NCI-H1417 treated with DMSO at 0.1 percent for 48 hours (cell line): ENCODE measurements around the gene TARBP1.

Experiments
- DNase-seq: peaks from one replicate; lab custom pipeline; 2025; lab: John Stamatoyannopoulos, UW

Gene TARBP1

GRCh38 chr1:234484991-234485739, 6.2 kb upstream of the TARBP1 start:
- DNase-seq: no peak

GRCh38 chr1:234484218-234484617, 5.2 kb upstream of the TARBP1 start:
- DNase-seq: no peak

DNA sequence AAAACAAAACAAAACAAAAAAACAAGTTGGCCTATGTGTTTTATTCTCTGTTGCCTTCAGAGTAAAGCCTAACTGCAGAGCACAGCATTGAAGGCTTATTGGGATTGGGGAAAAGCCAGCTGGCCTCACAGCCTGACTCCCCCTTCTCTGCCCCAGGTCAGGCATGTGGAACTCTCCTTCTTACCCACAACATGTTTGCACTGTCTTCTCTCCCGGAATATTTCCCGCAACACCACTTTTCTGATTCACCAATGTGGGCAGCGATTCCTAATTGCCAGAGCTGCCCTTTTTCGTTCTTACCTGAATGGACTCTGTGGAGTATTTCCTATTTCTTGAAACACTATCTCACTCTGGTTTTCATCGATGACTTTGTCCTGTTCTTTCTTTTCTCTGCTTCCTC, 2.8 kb upstream of the TARBP1 start:
- no peak for DNase-seq

DNA sequence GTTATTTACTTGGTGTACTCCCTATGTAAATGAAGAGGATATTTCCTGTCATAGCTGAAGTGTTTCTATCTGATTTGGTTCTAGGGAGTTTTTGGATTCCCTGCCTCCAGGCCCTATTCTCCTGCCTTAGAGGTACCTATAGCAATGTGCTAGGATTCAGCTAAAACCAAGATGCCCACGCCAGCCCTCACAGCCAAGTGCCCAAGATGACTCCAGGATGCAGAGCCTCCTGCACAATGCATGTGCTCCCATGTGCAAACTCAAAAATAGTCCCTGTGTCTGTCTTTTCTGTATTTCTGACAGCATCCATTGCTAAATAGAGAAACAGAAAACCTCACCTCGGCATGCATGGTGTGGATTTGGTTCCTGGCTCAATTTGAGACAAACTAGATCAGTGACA, 887 bp upstream of the TARBP1 start:
- DNase-seq: no peak

DNA sequence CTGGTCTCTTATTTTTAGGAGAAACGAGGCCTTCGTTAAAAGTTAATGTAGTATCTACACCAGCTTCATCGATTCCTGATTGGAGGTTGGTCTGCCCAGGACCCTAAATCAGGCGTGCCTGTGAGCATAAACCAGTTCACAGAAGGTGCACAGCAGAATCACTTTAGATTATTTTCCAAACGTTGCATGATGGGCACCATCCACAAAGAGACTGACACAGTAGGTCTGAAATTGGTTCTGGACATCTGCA, 256 bp upstream of the TARBP1 start:
- no peak for DNase-seq

DNA sequence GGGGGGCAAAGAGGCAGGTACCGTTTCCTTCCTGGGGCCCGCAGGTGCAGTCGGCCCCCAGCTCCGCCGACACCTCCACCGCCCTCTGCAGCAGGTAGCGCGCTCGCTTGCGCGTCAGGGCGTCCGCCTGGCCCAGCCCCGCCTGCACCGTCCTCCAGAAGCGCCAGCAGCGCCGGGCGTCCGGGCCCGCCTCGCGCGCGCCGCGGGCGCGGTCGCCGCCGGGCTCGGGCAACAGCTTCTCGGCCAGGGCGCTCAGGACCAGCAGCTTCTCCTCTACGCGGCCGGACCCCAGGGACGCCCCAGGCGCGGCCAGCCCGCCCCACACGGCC, 863 bp downstream of the TARBP1 start:
- no peak for DNase-seq

DNA sequence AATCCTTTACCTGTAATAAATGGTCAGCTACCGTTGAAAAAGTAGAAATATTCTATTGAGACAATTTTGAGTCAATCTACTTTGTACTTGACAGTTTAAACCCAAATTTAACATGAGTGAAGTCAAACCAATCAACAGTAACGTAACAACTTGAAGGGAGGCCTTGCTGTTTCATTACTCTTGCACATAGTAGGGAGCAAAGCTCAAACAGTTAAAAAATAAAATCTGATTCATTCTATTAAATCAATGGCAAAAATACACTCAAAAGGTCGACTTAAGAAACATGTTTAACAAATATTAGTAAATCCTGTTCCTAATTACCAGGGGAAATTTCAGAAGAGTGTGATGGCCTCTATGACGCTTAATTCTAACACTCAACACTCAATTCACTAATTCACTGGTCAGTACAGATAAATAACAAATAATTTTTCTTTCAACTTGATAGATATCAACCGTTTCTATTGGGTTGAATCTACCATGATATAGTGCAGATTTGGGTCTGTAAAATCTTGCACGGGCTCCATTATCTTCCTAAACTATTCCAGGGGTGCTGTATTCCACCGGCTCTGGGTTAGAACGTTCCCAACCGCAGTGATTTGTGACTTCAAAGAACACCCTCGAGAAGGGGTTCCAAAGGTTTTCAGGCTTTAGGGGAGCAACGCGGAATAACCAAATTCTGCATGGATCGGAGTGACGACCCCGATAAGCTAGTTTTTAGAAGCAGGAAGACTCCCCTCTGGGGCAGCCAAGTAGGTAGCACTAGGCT, 1.4 kb downstream of the TARBP1 start:
- DNase-seq: no peak

DNA sequence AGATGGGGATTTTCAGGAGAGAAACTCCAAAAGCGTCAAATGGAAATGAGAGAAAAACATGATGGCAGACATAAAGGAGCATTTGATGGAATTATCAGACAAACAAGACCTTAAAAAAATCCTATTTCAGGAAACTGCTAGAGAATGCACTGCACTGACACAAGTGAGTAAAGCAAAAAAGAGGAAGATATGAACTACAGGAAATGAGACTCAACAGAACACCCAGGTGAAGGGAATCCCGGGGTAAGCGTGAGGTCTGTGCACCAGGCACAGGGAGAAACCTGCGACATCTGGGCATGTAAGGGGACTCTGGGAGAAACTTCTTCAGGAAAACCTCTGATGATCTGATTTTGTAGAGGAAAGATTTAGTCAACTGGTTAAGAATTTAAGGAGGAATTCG, 2.8 kb downstream of the TARBP1 start:
- no peak for DNase-seq

GRCh38 chr1:234475167-234475793, 3.7 kb downstream of the TARBP1 start:
- no peak for DNase-seq

DNA sequence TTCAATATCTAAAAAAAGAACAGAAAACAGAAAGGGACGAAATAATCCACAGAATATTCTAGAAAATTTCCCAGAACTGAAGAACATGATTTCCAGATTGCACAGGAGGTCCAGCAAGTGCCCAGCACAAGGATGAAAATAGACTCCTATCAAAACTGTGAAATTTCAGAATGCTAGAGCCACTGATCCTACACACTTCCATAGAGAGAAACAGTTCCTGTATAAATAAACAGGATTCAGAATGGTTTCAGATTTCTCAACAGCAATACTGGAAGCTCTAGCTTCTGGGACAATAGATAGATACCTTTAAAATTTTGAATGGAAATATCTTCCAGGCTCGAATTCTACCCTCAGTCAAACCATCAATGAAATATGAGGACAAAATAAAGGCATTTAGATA, 4.6 kb downstream of the TARBP1 start:
- no peak for DNase-seq

- no peak for DNase-seq
Measured at GRCh38 chr1:234473118-234473517, 5.9 kb downstream of the TARBP1 start.

DNA sequence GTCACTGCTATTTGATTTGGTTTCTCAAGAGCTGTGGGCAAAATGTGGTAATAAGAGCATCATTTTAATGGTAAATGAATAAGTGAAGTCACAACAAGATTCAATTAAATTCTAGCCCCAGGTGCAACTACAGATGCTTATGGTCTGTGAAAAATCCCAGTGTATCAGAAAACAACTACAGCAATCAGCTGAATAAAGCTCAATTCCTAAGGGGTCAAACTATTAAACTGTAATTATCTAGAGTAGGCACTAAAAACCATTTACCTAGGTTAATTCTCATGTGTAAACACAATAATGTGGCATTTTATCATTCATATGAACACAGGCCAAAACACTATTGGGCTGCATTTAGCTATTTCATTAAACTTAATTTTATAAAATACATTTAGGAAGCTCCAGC, 9.6 kb downstream of the TARBP1 start:
- DNase-seq: no peak

GRCh38 chr1:234468580-234468979, 10.4 kb downstream of the TARBP1 start:
- no peak for DNase-seq

DNA sequence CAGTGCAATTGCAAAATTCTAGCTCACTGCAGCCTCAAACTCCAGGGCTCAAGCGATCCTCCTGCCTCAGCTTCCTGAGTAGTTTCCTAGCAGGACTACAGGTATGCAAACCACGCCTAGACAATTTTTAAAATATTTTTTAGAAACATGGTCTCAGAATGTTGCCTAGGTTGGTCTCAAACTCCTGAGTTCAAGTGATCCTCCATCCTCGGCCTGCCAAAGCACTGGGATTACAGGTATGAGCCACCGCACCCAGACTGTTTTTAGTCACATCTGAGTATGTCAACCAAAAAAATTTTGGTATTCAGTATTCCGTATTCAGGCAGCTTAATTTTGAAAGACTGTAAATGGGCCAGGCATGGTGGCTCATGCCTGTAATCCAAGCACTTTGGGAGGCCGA, 11.2 kb downstream of the TARBP1 start:
- no peak for DNase-seq

GRCh38 chr1:234466945-234467344, 12.0 kb downstream of the TARBP1 start:
- DNase-seq: no peak

GRCh38 chr1:234463749-234464148, 15.2 kb downstream of the TARBP1 start:
- DNase-seq: no peak

GRCh38 chr1:234460652-234461051, 18.3 kb downstream of the TARBP1 start:
- DNase-seq: no peak

DNA sequence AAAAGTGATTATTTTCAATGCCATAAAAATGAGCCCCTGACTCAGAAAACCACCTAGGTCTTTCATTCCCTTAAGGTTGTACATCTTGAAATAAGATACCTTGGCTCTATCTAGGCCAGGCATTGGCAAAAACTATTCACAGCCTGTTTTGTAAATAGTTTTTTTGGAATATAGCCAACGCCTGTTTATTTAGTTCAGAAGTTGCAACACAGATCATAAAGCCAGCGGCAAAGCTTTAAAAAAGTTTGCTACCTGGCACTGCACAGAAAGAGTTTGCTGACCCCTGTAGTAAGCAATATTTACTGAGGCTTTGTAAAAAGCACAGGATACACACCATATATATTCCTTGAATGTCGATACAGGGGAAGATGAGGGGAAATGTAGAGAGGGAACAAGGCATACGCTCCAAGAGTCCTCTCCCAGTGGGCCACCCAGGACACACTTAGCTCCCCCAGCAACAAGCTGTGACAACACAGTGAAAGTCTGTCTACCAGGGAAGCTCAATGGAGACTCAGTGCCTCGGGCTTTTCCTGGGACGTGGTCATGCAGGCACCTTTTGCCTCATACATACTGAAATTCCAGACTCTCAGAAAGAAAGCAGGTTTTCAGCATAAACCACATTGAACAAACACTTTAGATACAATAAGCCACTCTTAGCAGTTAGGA, 20.5 kb downstream of the TARBP1 start:
- no peak for DNase-seq

DNA sequence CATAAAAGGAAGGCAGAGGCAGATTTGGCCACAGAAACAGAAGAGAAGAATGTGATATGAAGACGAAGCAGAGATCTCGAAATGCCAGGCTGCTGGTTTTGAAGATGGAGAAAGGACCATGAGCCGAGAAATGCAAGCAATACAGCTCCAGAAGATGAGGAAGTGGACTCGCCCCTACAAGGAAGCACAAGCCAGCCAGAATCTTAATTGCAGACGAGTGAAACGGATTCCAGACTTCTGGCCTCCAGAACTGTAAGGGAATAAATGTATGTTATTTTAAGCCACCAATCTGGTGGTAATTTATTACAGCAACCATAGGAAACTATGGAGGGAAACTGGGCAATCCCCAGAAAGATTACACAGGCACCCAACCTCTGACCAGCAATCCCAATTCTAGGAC, 24.1 kb downstream of the TARBP1 start:
- no peak for DNase-seq

GRCh38 chr1:234452406-234452965, 26.5 kb downstream of the TARBP1 start:
- DNase-seq: no peak

DNA sequence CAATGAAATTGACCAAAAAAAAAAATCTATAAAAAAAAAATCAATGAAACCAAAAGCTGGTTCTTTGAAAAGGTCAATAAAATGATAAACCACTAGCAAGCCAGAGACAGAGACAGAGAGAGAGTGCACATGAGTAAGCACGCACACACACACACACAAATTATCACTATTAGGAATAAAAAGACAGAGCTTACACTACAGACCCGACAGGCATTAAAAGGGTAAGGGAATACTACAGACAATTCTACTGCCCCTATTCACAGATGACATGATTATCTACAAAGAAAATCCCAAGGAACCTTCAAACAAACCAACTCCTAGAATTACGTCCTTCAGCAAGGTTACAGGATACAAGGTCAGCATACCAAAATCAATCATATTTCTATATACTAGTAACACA, 38.6 kb downstream of the TARBP1 start:
- no peak for DNase-seq

- no peak for DNase-seq
Measured at GRCh38 chr1:234438579-234438978, 40.4 kb downstream of the TARBP1 start.
